HG02938 (cell line): ENCODE data around the gene SHC3.

Experiments used
- ATAC-seq: cut with Tn5 transposase; IDR thresholded peaks from one replicate; pipeline ENCODE4 v1.9.1; 2021; ENCODE audit warnings: mild to moderate bottlenecking, moderate library complexity; ENCODE audit not compliant: unreplicated experiment

The SHC3 gene

GRCh38 chr9:88971131-88971960 is 207.3 kb downstream of the SHC3 start:
- no peak for ATAC-seq

- no peak for ATAC-seq
Observed at GRCh38 chr9:88969646-88970373, 208.8 kb downstream of the SHC3 start.

GRCh38 chr9:88968799-88969198 is 209.8 kb downstream of the SHC3 start:
- ATAC-seq = no peak

GRCh38 chr9:88966894-88967676 is 211.5 kb downstream of the SHC3 start:
- no peak for ATAC-seq

GRCh38 chr9:88965473-88965872 is 213.1 kb downstream of the SHC3 start:
- no peak for ATAC-seq

- no peak for ATAC-seq
Observed at GRCh38 chr9:88960632-88961031, 218.0 kb downstream of the SHC3 start.

- no peak for ATAC-seq
Observed at GRCh38 chr9:88959727-88960469, 218.7 kb downstream of the SHC3 start.

GRCh38 chr9:88957526-88957925 is 221.1 kb downstream of the SHC3 start:
- no peak for ATAC-seq
